Muscle of arm (tissue), 12 donors: ENCODE measurements around the gene UCP3. TPM values are rescaled to one million over a fixed set of nuclear protein-coding genes. Genes with fewer than 3 reads are reported as not detected.
"Not testable (repeated sequence)": the region's sequence is repeated elsewhere in the genome, so short reads cannot be mapped to it uniquely, and the experiment has no call there.

Source experiments
- DNase-seq: peaks from one replicate; pipeline ENCODE4 v3.0.0-alpha.2; 2013
- polyA plus RNA-seq, 12 donors: library from polyadenylated mRNA; unstranded; fragments of 120-200 nt; gene quantifications; one replicate each; pipeline ENCODE4 v1.2.1, GENCODE V29; 2013; ENCODE audit not compliant: insufficient read length in 12 of 12

UCP3 gene
- polyA plus RNA-seq, 12 donors, result 1.5 to 9.3 (median 3.1) TPM; not detected in 1

DNA sequence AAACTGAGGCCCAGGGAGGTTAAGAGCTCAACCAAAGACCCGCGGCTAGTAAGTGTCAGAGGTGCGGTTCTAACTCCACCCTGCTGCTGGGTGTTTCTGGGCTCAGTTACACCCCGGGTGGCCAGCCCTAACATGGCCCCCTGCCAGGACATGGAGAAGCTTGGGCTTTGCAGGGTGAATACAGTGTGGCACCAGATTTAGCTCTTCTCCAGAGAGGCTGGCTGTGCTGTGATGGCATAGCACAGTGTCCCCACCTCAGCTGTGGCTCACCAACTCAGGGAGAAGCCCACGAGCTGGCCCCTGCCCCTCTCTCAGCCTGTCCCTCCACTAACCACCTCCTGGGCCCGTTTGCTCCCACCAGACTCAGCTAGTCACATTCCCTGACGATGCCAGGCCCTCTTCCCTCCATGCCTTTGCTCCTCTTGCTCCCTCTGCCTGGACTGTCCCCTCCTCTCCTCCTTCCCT, 7.0 kb downstream of the UCP3 start:
- DNase-seq, result no peak

- DNase-seq, result no peak
Observed at GRCh38 chr11:74000307-74001133, 8.4 kb downstream of the UCP3 start.

DNA sequence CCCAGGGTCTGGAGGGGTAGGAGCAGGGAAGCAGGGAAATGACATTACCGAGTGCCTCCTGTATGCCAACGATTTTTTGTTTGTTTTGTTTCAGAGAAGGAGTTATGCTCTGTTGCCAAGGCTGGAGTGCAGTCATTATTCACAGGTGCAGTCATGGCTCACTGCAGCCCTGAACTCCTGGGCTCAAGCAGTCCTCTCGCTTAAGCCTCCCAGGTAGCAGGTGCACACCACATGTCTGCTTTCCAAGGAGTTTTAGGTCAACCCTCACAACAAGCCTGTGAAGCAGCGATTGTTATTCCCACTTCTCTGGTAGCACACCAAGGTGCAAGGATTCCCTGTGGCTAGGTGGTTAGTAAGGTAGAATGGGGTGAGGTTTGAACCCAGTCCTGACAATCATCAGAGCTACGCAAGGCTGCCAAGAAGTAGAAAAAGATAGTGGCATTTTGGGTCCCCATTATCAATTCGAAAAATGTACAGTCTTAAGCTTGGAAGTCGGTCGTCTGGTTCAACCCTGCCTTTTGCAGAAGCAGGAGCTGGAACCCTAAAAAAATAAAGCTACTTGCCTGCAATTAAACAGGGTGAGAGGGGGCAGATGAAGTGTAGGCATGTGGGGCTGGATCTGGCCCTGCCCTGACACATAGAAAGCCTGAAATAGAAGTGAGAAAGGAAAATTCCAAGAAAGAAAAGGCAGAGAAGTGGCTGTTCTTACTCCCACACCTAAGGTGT, 9.1 kb downstream of the UCP3 start:
- no peak for DNase-seq

DNA sequence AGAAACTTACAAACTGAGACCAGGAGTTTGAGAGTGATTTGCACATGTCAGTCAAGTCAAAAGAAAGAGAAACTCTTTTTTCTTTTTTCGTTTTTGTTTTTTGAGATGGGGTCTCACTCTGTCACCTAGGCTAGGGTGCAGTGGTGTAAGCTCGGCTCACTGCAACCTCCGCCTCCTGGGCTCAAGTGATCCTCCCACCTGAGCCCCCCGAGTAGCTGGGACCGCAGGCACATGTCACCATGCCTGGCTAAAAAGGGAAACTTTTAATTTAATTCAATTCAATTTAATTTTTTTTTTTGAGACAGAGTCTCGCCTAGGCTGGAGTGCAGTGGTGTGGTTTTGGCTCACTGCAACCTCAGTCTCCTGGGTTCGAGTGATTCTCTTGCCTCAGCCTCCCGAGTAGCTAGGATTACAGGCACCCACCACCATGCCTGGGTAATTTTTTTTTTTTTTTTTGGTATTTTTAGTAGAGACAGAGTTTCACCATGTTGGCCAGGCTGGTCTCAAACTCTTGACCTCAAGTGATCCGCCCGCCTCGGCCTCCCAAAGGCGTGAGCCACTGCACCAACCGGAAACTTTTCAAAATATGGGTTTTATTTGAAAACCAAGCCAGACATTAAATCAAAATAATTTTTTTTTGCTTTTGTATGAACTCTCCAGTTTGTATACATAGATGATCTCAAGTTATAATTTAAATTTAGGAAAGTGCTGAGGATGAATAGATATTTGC, 9.9 kb downstream of the UCP3 start:
- DNase-seq, result no peak

DNA sequence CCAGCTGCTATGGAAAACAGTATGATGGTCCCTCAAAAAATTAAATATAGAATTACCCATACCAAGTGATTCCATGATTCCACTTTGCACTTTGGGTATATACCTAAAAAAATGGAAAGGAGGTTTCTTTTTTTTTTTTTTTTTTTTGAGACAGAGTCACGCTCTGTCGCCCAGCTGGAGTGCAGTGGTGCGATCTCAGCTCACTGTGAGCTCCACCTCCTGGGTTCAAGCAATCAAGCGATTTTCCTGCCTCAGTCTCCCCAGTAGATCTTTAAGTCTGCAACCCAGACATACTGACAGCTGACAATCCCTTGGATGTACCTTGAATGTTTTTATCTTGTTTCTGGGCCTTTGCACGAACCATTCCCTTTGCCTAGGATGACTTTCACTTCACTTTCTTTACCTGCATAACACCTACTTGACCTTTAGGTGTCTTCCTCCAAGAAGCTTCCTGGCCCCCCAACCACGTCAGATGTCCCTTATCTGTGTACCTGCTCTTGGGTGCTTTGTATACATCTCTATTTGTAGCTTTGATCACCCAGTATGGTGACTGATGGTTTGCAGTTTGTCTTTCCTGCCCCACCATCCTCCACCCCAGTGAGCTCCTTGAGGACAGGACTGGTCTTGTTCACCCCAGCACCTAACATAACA, 11.6 kb downstream of the UCP3 start:
- DNase-seq, result no peak

DNA sequence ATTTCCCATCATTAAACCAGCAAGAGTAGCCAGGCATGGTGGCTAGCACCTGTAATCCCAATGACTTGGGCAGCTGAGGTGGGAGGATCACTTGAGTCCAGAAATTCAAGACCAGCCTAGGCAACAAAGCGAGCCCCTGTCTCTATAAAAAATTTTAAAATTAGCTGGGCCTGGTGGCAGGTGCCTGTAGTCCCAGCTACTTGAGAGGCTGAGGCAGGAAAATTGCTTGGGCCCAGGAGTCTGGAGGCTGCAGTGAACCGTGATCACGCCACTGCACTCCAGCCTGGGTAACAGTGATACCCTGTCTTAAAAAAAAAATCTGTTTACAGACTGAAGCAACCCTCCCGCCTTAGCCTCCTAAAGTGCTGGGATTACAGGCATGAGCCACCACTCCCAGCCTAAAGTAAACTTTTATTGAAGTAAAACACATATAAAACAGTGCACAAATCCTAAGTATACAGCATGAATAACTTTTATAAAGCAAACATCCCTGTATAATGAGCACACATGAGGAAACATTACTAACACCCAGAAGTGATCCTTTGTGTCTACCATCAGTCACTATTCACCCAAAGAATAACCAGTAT, 12.6 kb downstream of the UCP3 start:
- no peak for DNase-seq

GRCh38 chr11:73995731-73996130, 13.2 kb downstream of the UCP3 start:
- DNase-seq, result no peak

DNA sequence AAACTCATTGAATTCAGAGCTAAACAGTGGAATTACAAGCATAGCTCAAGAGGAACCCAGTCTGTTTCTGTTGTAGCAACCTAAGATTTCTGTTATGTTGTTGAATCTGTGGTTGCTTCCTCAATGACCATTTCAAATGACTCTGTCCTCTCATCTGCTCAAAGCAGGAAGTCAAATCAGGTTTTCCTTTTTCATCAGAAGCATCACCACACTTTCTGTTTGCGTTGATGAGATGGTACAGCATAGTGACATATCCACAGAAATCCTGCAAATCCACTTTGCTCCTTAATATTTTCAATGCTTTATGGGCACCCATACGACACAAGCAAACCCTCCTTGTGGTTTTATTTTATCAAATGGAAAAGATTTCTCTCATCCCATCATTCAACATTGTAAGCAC, 13.6 kb downstream of the UCP3 start:
- DNase-seq, result no peak

- no peak for DNase-seq
Observed at GRCh38 chr11:73991471-73992006, 17.3 kb downstream of the UCP3 start.

DNA sequence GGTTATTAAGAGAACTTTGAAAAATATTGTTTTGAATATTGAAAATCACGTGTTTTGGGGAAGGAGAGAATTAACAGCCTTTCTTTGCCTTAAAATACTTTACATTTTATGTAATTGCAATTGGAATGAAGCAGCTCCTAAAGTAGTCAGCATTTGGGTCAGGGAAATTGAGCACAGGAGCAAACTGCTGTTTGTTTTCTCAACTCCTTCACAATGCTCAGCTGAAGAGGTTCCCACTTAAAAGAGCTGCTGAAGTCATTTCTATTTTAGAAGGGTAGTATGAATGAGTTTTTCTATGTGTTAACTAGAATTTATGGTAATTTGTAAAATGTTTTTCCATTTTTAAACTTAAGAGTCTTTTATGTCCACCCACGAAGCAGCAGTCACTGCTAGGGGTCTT, 18.2 kb downstream of the UCP3 start:
- no peak for DNase-seq

GRCh38 chr11:73989156-73989555, 19.7 kb downstream of the UCP3 start:
- no peak for DNase-seq

DNA sequence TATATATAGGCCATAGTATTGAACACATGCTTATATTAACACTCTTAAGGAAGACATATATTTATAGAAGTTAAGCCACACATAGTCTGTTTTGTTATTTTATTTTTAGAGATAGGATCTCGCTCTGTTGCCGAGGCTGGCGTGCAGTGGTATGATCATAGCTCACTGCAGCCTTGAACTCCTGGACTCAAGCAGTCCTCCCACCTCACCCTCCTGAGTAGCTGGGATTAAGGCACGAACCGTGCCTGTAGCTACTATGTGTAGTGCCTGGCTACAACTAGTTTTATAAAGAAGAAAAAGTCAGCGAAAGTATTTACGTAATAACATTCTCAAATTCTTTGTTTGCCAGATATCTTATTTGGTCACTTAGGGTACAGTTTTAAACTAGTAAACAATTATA, 20.7 kb downstream of the UCP3 start:
- DNase-seq, result no peak

- DNase-seq, result not testable (repeated sequence)
Observed at GRCh38 chr11:73985661-73986060, 23.2 kb downstream of the UCP3 start.

- no peak for DNase-seq
Observed at GRCh38 chr11:73983741-73984538, 24.9 kb downstream of the UCP3 start.

GRCh38 chr11:73982990-73983740, 25.7 kb downstream of the UCP3 start:
- DNase-seq, result peak; percentile 85

DNA sequence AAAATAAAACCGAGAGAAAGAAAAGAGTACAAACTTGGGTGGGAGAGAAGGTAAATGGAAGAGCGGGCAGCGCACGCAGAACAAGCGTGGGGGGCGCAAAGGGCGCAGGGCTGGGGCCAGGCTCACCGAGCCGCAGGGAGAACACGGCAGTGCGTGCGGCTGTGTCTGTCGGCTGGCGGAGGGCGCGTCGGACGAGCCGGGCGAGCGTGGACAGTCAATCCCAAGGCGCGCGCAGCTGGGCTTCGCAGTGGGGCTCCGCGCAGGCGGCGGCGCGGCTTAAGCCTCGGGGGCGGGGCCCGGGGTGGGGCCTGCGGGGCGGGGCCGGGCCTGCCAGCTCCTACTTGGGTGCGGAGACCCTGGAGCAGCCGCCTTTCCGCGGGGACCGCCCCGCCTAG, 26.3 kb downstream of the UCP3 start, which contains the start of gene UCP2:
UCP2 (minus strand) TSS at position 249 of the 395 bp plus-strand sequence. CDS start 4,465 bp downstream, outside the sequence.
- peak; percentile 59 for DNase-seq

GRCh38 chr11:73981051-73981805, 27.7 kb downstream of the UCP3 start:
- no peak for DNase-seq
